ENCODE results near the gene OBSCN.

Gene OBSCN

DNA sequence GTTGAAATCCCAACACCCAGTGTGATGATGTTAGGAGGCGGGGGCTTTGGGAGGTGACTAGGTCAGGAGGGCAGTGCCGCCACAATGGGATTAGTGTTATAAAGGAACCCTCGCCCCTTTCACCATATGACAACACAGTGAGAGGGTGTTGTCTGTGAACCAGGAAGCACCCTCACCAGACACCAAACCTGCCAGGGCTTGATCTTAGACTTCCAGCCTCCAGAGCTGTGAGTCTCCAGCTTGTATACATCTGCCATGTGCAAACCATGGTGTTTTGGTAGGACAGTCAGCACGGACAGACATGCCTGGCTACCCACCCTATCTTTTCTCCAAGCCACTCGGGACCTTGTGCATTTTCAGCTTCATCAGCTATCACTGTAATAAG, 194.8 kb downstream of the OBSCN start:
- no peak overlapping the region for H3K4me3 ChIP-seq (ENCODE audit: low read length)
- DNase-seq (ENCODE audit: low read depth): no peak
- TF ChIP-seq, protein P1, sequence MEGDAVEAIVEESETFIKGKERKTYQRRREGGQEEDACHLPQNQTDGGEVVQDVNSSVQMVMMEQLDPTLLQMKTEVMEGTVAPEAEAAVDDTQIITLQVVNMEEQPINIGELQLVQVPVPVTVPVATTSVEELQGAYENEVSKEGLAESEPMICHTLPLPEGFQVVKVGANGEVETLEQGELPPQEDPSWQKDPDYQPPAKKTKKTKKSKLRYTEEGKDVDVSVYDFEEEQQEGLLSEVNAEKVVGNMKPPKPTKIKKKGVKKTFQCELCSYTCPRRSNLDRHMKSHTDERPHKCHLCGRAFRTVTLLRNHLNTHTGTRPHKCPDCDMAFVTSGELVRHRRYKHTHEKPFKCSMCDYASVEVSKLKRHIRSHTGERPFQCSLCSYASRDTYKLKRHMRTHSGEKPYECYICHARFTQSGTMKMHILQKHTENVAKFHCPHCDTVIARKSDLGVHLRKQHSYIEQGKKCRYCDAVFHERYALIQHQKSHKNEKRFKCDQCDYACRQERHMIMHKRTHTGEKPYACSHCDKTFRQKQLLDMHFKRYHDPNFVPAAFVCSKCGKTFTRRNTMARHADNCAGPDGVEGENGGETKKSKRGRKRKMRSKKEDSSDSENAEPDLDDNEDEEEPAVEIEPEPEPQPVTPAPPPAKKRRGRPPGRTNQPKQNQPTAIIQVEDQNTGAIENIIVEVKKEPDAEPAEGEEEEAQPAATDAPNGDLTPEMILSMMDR (conservative IDR thresholded peaks at IDR 0.05; ENCODE audit: low read depth, low read length): no peak

DNA sequence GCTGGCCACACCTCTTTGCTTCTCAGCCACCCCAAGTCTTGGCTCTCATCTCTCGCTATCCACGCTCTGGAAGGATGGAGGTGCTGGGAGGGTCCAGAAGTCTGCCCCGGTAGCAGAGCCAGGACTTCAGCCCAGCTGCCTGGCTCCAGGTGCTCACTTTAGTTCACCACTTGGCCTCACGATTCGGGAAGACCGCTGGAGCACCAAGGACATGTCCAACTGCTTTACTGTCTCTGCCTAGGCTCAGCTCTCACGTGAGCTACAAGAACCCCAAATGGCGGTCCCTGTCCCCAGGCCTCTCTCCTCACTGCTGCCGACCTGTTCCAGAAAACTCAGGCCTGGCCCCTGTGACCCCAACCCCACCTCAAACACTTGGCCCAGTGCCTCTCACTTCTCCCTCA, 195.4 kb downstream of the OBSCN start:
- DNase-seq (ENCODE audit: low read depth): no peak
- TF ChIP-seq, protein P1 (conservative IDR thresholded peaks at IDR 0.05; ENCODE audit: low read depth, low read length): no peak
- H3K4me3 ChIP-seq (ENCODE audit: low read length): no peak overlapping the region

DNA sequence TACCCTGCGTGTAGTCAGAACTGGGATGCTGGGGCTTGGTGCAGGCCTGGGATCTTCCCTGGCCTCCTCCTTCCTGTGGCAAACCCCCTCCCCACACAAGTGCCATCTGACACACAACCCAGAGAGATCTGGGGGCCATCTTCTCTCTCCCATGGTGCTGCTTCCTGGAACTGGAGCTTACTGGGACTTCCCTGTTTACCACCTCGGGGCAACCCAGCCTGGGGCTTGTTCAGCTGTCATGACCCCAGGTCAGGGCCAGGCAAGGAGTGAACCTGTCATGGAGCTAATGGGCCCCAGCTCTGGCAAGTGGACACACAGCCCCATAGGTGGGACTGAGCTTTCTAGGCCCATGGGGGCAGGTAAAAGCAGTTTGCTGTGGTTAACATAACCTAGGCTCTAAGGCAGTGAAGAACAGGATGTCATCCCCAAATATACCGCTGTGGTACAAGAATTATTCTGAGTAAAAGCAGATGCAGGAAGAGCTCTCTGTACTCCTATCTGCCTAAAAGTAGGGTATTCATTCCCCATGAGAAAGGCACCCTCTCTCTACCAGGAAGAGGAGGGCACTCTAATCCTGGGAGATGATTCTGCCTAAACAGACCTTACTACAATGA, 196.4 kb downstream of the OBSCN start:
- TF ChIP-seq, protein P1 (conservative IDR thresholded peaks at IDR 0.05; ENCODE audit: low read depth, low read length): no peak
- peak overlapping the region; percentile 79 for H3K4me3 ChIP-seq (ENCODE audit: low read length)
- DNase-seq (ENCODE audit: low read depth): no peak

DNA sequence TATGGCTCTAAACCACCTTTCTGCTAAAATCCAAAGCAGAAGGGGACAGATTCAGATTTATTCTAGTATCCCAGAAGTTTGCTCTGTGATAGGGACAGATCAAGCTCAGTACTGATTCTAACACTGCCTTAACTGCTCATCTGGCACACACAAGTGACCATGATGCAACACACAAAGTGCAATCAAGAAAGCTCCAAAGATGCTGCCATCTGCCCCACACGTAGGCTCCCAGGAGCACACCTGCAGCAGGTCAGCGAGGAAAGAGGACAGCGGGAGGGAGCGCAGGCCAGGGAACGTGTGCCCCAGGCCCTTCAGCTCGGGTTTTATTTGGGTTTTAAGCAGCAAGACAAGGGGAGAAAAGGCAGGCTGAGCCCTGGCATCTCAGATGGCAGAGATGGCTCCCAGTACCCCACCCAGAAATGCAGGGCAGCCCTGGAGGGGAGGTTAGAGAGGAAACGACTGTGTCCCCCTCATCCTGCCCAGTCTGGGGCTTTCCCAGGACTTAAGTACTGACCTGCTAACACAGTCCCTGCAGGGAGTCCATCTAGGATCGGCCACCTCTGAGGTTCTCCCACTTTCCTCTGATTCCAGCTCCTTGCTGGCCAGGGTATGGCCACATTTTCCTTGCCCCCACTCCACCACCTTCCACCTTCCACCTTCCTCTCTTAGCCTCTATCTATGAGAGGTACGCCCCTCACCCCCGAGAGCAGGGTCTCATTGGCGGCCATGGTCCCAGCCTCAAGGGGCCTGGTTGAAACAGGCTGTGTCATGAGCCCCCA, 197.5 kb downstream of the OBSCN start:
- TF ChIP-seq, protein P1 (conservative IDR thresholded peaks at IDR 0.05; ENCODE audit: low read depth, low read length): no peak
- peak overlapping the region; percentile 79 for H3K4me3 ChIP-seq (ENCODE audit: low read length)
- DNase-seq (ENCODE audit: low read depth): no peak

DNA sequence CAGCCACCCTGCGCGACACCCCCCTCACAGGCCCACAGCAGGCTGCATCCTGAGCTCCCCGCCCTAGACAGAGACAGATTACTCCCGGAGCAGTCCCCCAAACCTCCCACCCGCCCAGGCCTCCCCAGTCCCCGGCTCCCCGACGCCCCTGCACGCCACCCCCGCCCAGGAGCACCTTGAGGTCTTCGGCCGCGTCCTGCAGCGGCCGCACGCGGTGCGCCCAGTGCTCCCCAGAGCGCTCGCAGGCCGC, 198.1 kb downstream of the OBSCN start:
- peak overlapping the region; percentile 79 for H3K4me3 ChIP-seq (ENCODE audit: low read length)
- TF ChIP-seq, protein P1 (conservative IDR thresholded peaks at IDR 0.05; ENCODE audit: low read depth, low read length): no peak
- DNase-seq (ENCODE audit: low read depth): no peak

DNA sequence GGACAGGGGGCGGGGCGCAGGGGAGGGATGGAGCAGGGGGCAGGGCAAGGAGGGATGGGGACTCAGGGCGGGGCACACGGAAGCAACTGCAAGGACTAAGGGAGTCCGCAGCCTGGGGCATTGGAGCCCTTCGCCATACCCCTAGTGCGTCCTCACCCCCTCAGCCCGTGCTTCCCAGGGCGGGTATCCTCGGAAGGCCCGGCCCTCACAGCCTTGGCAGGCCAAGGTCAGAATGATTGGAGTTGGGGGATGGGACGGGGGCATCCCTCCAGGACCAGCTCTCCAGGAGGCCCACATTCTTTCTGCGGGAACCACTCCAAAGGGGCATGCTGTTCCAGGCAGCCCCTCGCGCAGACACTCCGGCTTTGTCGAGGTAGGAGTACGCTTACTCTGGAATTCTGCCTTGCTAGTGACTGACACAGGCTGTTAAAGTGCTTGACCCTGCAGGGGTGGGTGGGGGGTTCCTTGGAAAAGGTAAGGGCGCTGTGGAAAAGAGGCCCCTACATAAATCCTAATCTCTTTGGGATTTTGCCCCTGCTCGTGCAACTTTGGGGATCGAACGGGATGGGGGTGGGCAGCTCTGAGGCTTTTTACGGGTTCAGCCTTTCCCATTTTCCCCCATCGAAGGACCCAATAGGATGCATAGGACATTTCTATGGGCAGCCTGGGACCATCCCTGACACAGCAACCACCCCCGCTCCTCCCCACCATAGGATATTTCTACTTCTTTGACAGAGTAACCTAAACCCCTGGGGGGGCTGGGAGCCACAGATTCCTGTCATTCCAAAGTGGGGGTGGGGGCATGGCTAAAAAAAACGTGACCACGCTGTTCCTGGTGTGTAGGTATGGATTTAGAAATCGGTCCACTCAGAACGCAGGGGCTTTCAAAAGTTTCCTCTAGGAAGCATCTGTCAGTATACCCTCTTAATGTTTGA, 199.5 kb downstream of the OBSCN start:
- H3K4me3 ChIP-seq (ENCODE audit: low read length): peak overlapping the region; percentile 79
- TF ChIP-seq, protein P1 (conservative IDR thresholded peaks at IDR 0.05; ENCODE audit: low read depth, low read length): no peak
- no peak for DNase-seq (ENCODE audit: low read depth)

All from retinal pigment epithelial cell (primary cell).